PFSK-1 (cell line): ENCODE results near the gene TRPM3.

Experiments
- FOXP2 ChIP-seq: optimal IDR thresholded peaks from 2 replicates; pipeline ENCODE3; 2011; ENCODE audit warnings: borderline replicate concordance, control low read depth, inconsistent platforms; ENCODE audit not compliant: insufficient read depth; ENCODE audit errors: extremely low read length, extremely low read depth
- POLR2AphosphoS5 ChIP-seq: IDR thresholded peaks from 2 replicates; pipeline ENCODE4 v1.6.1; 2012; ENCODE audit warnings: low read depth, mild to moderate bottlenecking, control low read depth, low read length, moderate library complexity
- SIN3A ChIP-seq: IDR thresholded peaks from 2 replicates; pipeline ENCODE4 v1.6.1; 2012; ENCODE audit warnings: mild to moderate bottlenecking, low read length, moderate library complexity, borderline replicate concordance; ENCODE audit not compliant: insufficient read depth
- TAF1 ChIP-seq: IDR thresholded peaks from 2 replicates; pipeline ENCODE4 v1.6.1; 2012; ENCODE audit warnings: low read length, control low read depth, borderline replicate concordance; ENCODE audit not compliant: insufficient read depth
- TF ChIP-seq, protein P1 (sequence below), 2 experiments: IDR thresholded peaks; 2 replicates each; pipeline versions ENCODE4 v1.6.1 to v1.8.0; 2011 to 2012; ENCODE audit warnings: low read depth in 2 of 2, low read length in 2 of 2, control low read depth in 1 of 2, inconsistent platforms in 1 of 2, mild to moderate bottlenecking in 1 of 2, moderate library complexity in 1 of 2; ENCODE audit not compliant: insufficient read depth in 1 of 2

The TRPM3 gene

GRCh38 chr9:70927530-70927929, 193.9 kb downstream of the TRPM3 start:
- TF ChIP-seq, protein P1, sequence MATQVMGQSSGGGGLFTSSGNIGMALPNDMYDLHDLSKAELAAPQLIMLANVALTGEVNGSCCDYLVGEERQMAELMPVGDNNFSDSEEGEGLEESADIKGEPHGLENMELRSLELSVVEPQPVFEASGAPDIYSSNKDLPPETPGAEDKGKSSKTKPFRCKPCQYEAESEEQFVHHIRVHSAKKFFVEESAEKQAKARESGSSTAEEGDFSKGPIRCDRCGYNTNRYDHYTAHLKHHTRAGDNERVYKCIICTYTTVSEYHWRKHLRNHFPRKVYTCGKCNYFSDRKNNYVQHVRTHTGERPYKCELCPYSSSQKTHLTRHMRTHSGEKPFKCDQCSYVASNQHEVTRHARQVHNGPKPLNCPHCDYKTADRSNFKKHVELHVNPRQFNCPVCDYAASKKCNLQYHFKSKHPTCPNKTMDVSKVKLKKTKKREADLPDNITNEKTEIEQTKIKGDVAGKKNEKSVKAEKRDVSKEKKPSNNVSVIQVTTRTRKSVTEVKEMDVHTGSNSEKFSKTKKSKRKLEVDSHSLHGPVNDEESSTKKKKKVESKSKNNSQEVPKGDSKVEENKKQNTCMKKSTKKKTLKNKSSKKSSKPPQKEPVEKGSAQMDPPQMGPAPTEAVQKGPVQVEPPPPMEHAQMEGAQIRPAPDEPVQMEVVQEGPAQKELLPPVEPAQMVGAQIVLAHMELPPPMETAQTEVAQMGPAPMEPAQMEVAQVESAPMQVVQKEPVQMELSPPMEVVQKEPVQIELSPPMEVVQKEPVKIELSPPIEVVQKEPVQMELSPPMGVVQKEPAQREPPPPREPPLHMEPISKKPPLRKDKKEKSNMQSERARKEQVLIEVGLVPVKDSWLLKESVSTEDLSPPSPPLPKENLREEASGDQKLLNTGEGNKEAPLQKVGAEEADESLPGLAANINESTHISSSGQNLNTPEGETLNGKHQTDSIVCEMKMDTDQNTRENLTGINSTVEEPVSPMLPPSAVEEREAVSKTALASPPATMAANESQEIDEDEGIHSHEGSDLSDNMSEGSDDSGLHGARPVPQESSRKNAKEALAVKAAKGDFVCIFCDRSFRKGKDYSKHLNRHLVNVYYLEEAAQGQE (IDR thresholded peaks at IDR 0.05; ENCODE audit: insufficient read depth in 1 of 2, low read depth in 2 of 2, low read length in 2 of 2) = no peak
- no peak for TF ChIP-seq POLR2AphosphoS5
- TF ChIP-seq FOXP2 = no peak
- TF ChIP-seq TAF1 = no peak
- TF ChIP-seq SIN3A = no peak

- TF ChIP-seq, protein P1 (IDR thresholded peaks at IDR 0.05; ENCODE audit: insufficient read depth in 1 of 2, low read depth in 2 of 2, low read length in 2 of 2) = no peak
- no peak for TF ChIP-seq POLR2AphosphoS5
These were observed 196.4 kb downstream of the TRPM3 start for GRCh38 chr9:70924895-70925547.

DNA sequence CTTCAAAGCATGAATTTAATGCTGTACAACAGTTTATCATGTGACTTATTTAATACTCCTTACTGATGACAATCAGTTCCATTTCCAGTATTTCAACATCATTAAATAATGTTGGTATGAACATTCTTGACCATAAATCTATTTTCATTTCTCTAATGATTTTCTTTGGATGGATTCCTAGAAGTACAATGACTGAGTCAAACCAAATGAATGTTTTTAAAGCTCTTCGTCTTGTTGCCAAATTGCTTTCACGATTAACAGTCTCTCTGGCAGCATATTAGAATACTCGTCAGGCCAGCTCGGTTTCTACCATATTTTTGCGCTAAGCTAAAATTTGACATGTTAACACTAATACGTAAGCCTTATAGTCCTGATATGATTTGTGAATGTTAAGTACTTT, 197.0 kb downstream of the TRPM3 start:
- no peak for TF ChIP-seq TAF1
- no peak for TF ChIP-seq FOXP2
- no peak for TF ChIP-seq SIN3A
- no peak for TF ChIP-seq POLR2AphosphoS5
- TF ChIP-seq, protein P1 (IDR thresholded peaks at IDR 0.05; ENCODE audit: insufficient read depth in 1 of 2, low read depth in 2 of 2, low read length in 2 of 2) = no peak

- TF ChIP-seq TAF1 (no peak), SIN3A (no peak), FOXP2 (no peak)
- TF ChIP-seq, protein P1 (IDR thresholded peaks at IDR 0.05; ENCODE audit: insufficient read depth in 1 of 2, low read depth in 2 of 2, low read length in 2 of 2) = no peak
These were observed 197.5 kb downstream of the TRPM3 start for GRCh38 chr9:70923961-70924360.

DNA sequence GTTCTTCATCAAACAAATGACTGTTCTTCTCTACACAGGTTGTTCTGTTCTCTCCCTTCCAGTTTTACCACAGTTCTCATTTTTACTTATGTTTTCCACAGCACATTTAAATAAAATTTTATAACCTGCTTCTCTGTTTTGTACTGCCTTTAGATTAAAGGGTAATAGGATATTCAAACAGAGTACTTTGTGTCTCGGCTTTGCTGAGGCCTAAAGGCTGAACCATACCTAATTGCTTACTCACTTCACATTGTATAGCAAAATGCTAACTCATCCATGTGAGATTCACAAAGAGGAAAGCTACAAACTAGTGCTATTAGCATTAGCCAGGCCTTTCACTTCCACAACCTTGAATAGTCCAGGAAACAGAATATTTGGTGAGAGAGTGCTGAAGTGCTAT, 200.3 kb downstream of the TRPM3 start:
- no peak for TF ChIP-seq SIN3A
- TF ChIP-seq, protein P1 (IDR thresholded peaks at IDR 0.05; ENCODE audit: insufficient read depth in 1 of 2, low read depth in 2 of 2, low read length in 2 of 2) = no peak
- no peak for TF ChIP-seq FOXP2
- TF ChIP-seq POLR2AphosphoS5 = no peak
- TF ChIP-seq TAF1 = no peak
